ENCODE data around the gene ATL1.
A peak's percentile ranks its signal among the peaks of the same experiment; 100 is the strongest.

Gene ATL1

DNA sequence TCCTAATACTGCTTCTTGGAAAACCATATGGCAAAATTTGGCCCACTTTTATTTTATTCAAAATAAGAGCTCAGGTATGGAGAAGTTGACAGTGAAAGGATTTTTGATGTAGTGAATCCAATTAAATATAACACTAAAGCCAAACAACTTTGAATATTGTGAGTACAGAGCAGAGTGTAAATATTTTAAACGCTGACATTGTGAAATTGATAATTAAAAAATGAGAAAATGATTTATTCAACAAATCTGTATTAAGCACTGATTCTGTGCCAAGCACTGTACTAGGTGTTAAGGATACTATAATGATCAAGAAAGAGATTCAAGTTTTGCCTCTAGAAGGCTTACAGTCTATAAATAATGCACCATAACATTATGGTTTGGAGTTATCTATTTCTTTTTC, 50.5 kb downstream of the ATL1 start:
- TF ChIP-seq, protein P1, sequence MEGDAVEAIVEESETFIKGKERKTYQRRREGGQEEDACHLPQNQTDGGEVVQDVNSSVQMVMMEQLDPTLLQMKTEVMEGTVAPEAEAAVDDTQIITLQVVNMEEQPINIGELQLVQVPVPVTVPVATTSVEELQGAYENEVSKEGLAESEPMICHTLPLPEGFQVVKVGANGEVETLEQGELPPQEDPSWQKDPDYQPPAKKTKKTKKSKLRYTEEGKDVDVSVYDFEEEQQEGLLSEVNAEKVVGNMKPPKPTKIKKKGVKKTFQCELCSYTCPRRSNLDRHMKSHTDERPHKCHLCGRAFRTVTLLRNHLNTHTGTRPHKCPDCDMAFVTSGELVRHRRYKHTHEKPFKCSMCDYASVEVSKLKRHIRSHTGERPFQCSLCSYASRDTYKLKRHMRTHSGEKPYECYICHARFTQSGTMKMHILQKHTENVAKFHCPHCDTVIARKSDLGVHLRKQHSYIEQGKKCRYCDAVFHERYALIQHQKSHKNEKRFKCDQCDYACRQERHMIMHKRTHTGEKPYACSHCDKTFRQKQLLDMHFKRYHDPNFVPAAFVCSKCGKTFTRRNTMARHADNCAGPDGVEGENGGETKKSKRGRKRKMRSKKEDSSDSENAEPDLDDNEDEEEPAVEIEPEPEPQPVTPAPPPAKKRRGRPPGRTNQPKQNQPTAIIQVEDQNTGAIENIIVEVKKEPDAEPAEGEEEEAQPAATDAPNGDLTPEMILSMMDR (IDR thresholded peaks at IDR 0.05; ENCODE audit: low read depth, low read length), result no peak

DNA sequence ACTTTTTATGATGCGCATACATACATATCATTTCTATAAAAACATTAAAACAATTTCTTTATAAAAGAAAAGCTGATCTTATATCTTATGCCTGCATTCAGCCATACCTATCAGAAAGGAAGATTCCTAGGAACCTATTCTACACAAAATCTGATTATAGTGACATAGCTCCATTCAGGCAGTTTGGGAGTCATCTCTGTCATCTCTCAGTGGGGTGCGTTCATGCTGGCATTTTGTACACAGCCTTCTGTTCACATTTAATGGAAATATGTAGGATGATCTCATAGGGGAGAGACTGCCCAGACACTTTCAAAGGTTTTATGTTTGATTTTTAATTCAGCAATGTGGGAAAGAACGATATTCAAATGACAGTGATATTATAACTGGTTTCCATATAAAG, 52.9 kb downstream of the ATL1 start:
- no peak overlapping the region for H3K4me3 ChIP-seq (ENCODE audit: low read depth, low read length)
- TF ChIP-seq, protein P1 (IDR thresholded peaks at IDR 0.05; ENCODE audit: low read depth, low read length), result no peak

More for the DNA sequence above, 50.5 kb downstream of the ATL1 start:
- H3K4me3 ChIP-seq (ENCODE audit: low read depth, low read length), result no peak overlapping the region

DNA sequence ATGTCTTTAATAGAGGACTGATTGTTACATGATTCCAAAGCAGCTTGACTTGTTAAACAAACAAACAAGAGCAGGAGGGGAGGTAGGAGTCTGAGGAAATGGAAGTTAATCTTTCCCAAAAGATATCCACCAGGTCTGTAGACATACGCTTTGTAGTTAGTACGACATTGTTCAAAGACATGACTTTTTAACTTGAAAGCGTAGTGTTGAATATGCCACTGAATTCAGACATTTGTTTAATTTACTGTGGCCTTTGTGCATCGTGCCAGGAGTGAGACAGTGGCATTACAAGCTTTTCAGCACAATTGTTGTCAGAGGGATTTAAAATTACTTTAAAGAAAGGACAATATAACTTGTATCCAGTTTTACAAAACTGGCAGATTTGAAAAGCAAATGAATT, 55.1 kb downstream of the ATL1 start:
- TF ChIP-seq, protein P1 (IDR thresholded peaks at IDR 0.05; ENCODE audit: low read depth, low read length), result no peak
- H3K4me3 ChIP-seq (ENCODE audit: low read depth, low read length), result no peak overlapping the region

DNA sequence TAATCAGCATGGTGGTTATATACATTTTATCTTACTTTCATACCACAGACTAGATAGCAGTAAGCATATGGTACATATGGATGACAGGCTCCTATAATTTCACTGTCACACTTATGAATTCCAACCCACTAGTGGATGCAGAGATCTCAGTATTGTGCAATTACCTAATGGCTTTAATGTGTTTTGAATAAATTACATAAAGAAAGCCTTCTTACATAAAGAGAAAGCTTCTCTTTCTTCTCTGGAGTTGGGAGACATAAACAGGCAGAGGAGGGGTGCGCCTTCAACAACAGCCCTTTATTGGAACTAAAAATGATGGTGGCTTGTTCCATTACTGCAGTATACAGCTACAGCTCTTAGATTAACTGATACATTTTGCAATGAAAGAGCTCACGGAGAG, 55.6 kb downstream of the ATL1 start:
- TF ChIP-seq, protein P1 (IDR thresholded peaks at IDR 0.05; ENCODE audit: low read depth, low read length), result no peak
- no peak overlapping the region for H3K4me3 ChIP-seq (ENCODE audit: low read depth, low read length)

DNA sequence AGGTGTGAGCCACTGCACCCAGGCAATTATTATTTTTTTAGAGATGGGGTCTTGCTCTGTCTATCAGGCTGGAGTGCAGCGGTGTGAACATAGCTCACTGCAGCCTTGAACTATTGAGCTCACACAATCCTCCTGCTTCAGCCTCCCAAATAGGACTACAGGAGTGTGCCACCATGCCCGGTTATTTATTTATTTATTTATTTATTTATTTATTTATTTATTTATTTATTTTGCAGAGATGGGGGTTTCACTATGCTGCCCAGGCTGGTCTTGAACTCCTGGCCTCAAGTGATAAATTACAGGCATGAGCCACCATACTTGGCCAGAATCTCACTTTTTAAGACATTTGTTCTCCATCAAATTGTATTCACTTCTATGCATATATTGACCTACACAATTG, 56.3 kb downstream of the ATL1 start:
- TF ChIP-seq, protein P1 (IDR thresholded peaks at IDR 0.05; ENCODE audit: low read depth, low read length), result no peak
- H3K4me3 ChIP-seq (ENCODE audit: low read depth, low read length), result no peak overlapping the region

DNA sequence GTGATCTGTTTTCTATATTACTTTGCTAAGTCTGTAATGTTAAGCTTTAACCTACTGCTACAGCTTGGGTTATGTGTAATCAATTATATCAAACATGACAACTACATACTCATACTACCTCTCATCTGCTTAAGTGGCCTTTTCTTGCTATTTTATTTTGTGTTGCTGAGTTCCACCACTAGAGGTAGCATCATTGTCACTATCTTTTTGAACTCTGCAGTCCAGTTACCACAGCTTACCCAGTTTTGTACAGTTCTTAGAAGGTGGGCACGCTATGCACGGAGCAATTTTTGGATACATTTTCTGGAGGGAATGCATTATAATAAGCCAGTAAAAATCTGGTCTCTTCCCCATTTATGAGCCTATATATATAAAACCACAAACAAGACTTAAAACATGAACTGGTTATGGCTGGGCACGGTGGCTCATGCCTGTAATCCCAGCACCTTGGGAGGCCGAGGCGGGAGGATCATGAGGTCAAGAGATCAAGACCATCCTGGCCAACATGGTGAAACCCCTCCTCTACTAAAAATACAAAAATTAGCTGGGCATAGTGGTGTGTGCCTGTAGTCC, 59.7 kb downstream of the ATL1 start:
- TF ChIP-seq, protein P1 (IDR thresholded peaks at IDR 0.05; ENCODE audit: low read depth, low read length), result peak; percentile 50; the same call in 1 of the 2 replicates
- no peak overlapping the region for H3K4me3 ChIP-seq (ENCODE audit: low read depth, low read length)

DNA sequence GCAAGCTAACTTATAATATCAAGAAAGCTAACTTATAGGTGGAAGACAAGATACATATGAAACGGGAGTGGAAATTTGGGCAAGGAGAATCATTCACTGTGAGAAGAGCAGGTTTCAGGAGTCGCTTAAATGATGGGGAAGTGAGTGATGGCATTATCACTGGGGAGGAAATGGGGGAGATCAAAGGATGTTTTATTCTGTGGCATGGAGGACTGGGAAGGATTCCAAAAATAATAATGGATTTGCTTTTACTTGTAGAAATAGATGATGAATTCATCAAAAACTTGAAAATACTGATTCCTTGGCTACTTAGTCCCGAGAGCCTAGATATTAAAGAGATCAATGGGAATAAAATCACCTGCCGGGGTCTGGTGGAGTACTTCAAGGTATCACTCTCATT, 60.4 kb downstream of the ATL1 start:
- H3K4me3 ChIP-seq (ENCODE audit: low read depth, low read length), result no peak overlapping the region
- TF ChIP-seq, protein P1 (IDR thresholded peaks at IDR 0.05; ENCODE audit: low read depth, low read length), result no peak

All from WI38 (cell line).